ENCODE results near the gene HPCAL4. TPM values are rescaled to one million over a fixed set of nuclear protein-coding genes. Genes with fewer than 3 reads are reported as not detected.

The HPCAL4 gene
- total and polyA plus RNA-seq, 7 donors: 0.29 to 9.4 (median 3.1) TPM

GRCh38 chr1:39689635-39690034 is 1.6 kb downstream of the HPCAL4 start:
- H3K9me3 ChIP-seq: no peaks in the 10 kb centered on the region
- ATAC-seq: no peak
- H3K4me1 ChIP-seq: peaks cover 18% of the 10 kb centered on the region
- intact Hi-C loops (cut with DNase I): loop anchor here in 1 of 2 donors (2.0 kb wide), 1 partner anchor 17 kb away; the partner anchor contains the start of gene NT5C1A
- no peaks in the 10 kb centered on the region for H3K36me3 ChIP-seq (ENCODE audit: insufficient read depth in 1 of 2, low read depth in 1 of 2)
- no peak for DNase-seq
- H3K4me3 ChIP-seq: no peak overlapping the region
- H3K27ac ChIP-seq: no peak overlapping the region
- peaks cover 0 to 11% (median 0%) of the 10 kb centered on the region in 3 donors for H3K27me3 ChIP-seq (ENCODE audit: insufficient read depth in 3 of 3, low read length in 2 of 3)
- no peak for TF ChIP-seq CTCF (IDR thresholded peaks at IDR 0.05)

GRCh38 chr1:39689214-39689613 is 2.0 kb downstream of the HPCAL4 start:
- H3K4me1 ChIP-seq: peaks cover 15% of the 10 kb centered on the region
- no peak for DNase-seq
- no peaks in the 10 kb centered on the region for H3K9me3 ChIP-seq
- 72 to 82% (median 72%) methylated on average over 2 of the region's 2 CpGs for WGBS, 3 donors
- H3K27ac ChIP-seq: no peak overlapping the region
- TF ChIP-seq CTCF (IDR thresholded peaks at IDR 0.05): no peak
- no peaks in the 10 kb centered on the region for H3K36me3 ChIP-seq (ENCODE audit: insufficient read depth in 1 of 2, low read depth in 1 of 2)
- intact Hi-C loops (cut with DNase I): loop anchor here in 1 of 2 donors (2.0 kb wide), 1 partner anchor 16 kb away; the partner anchor contains the start of gene NT5C1A
- ATAC-seq: no peak
- no peak overlapping the region for H3K4me3 ChIP-seq
- peaks cover 0 to 12% (median 0%) of the 10 kb centered on the region in 3 donors for H3K27me3 ChIP-seq (ENCODE audit: insufficient read depth in 3 of 3, low read length in 2 of 3)

- no peaks in the 10 kb centered on the region for H3K36me3 ChIP-seq (ENCODE audit: insufficient read depth in 1 of 2, low read depth in 1 of 2)
- WGBS, 3 donors: 68 to 81% (median 79%) methylated on average over 3 of the region's 3 CpGs
- intact Hi-C loops (cut with DNase I): loop anchor here in 1 of 2 donors (2.0 kb wide), 1 partner anchor 16 kb away; the partner anchor contains the start of gene NT5C1A
- no peak overlapping the region for H3K4me3 ChIP-seq
- H3K9me3 ChIP-seq: no peaks in the 10 kb centered on the region
- ATAC-seq (no peak), DNase-seq (no peak)
- no peak overlapping the region for H3K27ac ChIP-seq
- peaks cover 15% of the 10 kb centered on the region for H3K4me1 ChIP-seq
- peaks cover 0 to 14% (median 2%) of the 10 kb centered on the region in 3 donors for H3K27me3 ChIP-seq (ENCODE audit: insufficient read depth in 3 of 3, low read length in 2 of 3)
- no peak for TF ChIP-seq CTCF (IDR thresholded peaks at IDR 0.05)
These were observed 2.5 kb downstream of the HPCAL4 start for GRCh38 chr1:39688706-39689105.

GRCh38 chr1:39687243-39687642 is 4.0 kb downstream of the HPCAL4 start:
- H3K27ac ChIP-seq: no peak overlapping the region
- no peak for TF ChIP-seq CTCF (IDR thresholded peaks at IDR 0.05)
- no peaks in the 10 kb centered on the region for H3K36me3 ChIP-seq (ENCODE audit: insufficient read depth in 1 of 2, low read depth in 1 of 2)
- H3K4me3 ChIP-seq: no peak overlapping the region
- peaks cover 0 to 18% (median 5%) of the 10 kb centered on the region in 3 donors for H3K27me3 ChIP-seq (ENCODE audit: insufficient read depth in 3 of 3, low read length in 2 of 3)
- no peaks in the 10 kb centered on the region for H3K9me3 ChIP-seq
- H3K4me1 ChIP-seq: peaks cover 5% of the 10 kb centered on the region
- no peak for ATAC-seq
- 47 to 68% (median 64%) methylated on average over 2 of the region's 2 CpGs for WGBS, 3 donors
- intact Hi-C loops (cut with DNase I): no loop called here
- DNase-seq: no peak

DNA sequence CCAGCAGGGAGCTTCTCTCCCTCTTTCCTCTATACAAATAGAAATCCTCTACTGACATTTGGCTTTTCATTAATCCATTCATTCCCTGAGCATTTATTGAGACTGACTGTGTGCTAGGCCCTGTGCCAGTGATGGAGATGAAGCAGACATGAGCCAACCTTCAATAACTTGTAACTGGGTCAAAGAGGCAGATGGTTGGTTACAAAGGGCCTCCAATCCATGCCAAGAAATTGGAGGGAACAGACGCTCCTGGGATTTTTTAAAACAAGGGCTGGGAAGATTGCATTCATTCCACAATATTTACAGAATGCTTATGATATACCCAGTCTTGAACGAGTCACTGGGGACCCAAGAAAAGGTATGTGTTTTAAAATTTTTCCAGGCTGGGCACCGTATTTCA is 6.2 kb downstream of the HPCAL4 start:
- peaks cover 0 to 14% (median 5%) of the 10 kb centered on the region in 3 donors for H3K27me3 ChIP-seq (ENCODE audit: insufficient read depth in 3 of 3, low read length in 2 of 3)
- 80 to 87% (median 84%) methylated on average over 3 of the region's 3 CpGs for WGBS, 3 donors

More for the DNA sequence above, 6.2 kb downstream of the HPCAL4 start:
- no peak overlapping the region for H3K4me3 ChIP-seq
- no peaks in the 10 kb centered on the region for H3K36me3 ChIP-seq (ENCODE audit: insufficient read depth in 1 of 2, low read depth in 1 of 2)
- H3K4me1 ChIP-seq: no peaks in the 10 kb centered on the region
- no peak for TF ChIP-seq CTCF (IDR thresholded peaks at IDR 0.05)
- no peaks in the 10 kb centered on the region for H3K9me3 ChIP-seq
- no peak overlapping the region for H3K27ac ChIP-seq
- no peak for DNase-seq
- no peak for ATAC-seq
- intact Hi-C loops (cut with DNase I): no loop called here
